GM06990 (cell line): ENCODE data around the gene CBLL1.
A peak's percentile ranks its signal among the peaks of the same experiment; 100 is the strongest.

Source experiments
- DNase-seq: peaks from one replicate; pipeline ENCODE4 v3.0.0-alpha.2; 2011; ENCODE audit not compliant: insufficient read length; ENCODE audit errors: extremely low read depth
- H3K27me3 ChIP-seq: replicated peaks from 2 replicates; pipeline ENCODE4 v1.6.0; 2011; ENCODE audit warnings: low read length; ENCODE audit not compliant: control insufficient read depth, insufficient read depth
- H3K36me3 ChIP-seq: 2 replicates; pipeline ENCODE4 v1.5.1; 2011; ENCODE audit warnings: low read length; ENCODE audit not compliant: control insufficient read depth, insufficient read depth
- H3K4me3 ChIP-seq: replicated peaks from 2 replicates; pipeline ENCODE4 v1.5.1; 2011; ENCODE audit warnings: low read depth, mild to moderate bottlenecking, control low read depth, low read length
- CTCF ChIP-seq: IDR thresholded peaks from 2 replicates; pipeline ENCODE4 v1.5.1; 2011; ENCODE audit warnings: low read length, control low read depth, mild to moderate bottlenecking, inconsistent platforms; ENCODE audit not compliant: insufficient read depth, poor library complexity, severe bottlenecking

Gene CBLL1

GRCh38 chr7:107726356-107727130 is 17.4 kb upstream of the CBLL1 start:
- DNase-seq = no peak
- no peak for TF ChIP-seq CTCF
- H3K4me3 ChIP-seq = no peak overlapping the region
- H3K36me3 ChIP-seq = no peaks in the 10 kb centered on the region
- H3K27me3 ChIP-seq = no peaks in the 10 kb centered on the region

DNA sequence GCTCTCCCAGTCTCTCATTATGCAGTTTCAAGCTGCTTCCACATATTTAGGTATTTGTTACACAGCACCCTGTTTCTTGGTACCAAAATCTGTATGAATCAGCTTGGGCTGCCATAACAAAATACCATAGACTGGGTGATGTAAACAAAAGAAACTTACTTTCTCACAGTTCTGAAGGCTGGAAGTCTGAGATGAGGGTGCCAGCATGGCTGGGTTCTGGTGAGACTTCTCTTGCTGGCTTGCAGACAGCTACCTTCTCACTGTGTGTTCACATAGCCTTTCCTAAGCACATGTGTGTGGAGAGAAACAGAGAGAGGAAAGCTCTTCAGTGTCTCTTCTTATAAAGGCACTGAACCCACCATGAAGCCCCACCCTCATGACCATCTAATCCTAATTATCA is 15.7 kb upstream of the CBLL1 start:
- no peak overlapping the region for H3K4me3 ChIP-seq
- no peak for DNase-seq
- no peak for TF ChIP-seq CTCF
- H3K36me3 ChIP-seq = no peaks in the 10 kb centered on the region
- no peaks in the 10 kb centered on the region for H3K27me3 ChIP-seq

DNA sequence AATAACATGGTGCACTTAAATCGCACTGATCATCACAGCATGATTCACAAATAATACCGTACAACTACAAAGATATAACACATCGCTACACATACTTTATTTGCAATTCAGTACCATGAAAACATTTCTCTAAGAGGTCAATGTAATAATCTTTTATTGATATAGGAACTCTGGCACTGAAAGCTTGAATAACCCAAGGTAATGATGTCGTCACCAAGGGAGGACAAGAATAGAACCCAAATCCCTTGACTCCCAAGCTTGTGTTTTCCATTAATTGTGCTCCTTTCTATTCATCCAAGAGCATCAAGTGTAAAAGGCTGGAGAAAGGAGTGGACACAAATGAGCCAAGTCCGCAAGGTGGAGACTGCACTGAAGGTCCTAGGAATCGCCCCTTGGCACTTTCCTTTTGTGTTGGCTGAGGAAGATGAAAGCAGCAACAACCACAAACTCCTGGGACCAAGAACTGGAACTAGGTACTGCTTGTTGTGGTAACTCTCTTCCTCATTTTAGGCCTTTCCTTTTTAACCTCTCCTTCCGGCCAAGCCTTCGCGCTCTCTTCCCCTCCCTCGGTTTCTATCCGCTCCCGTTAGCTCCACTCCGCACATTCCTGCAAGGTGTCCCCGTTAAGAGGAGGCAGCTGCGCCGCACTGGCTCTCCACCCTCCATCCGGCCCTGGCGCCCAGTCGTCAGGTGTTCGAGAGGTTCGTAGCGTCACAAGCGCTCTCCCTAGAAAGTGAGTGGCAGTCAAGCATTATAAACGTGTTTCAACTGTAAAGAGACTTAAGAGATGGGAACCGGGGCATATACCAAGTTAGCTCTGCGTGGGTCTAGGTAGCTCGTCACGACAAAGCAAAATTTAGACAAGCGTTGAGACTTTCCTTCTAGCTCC is 1.0 kb upstream of the CBLL1 start:
- H3K36me3 ChIP-seq = no peaks in the 10 kb centered on the region
- DNase-seq = no peak
- TF ChIP-seq CTCF = no peak
- no peaks in the 10 kb centered on the region for H3K27me3 ChIP-seq
- H3K4me3 ChIP-seq = peak overlapping the region; percentile 68

GRCh38 chr7:107744345-107744750 is 406 bp downstream of the CBLL1 start:
- no peak for TF ChIP-seq CTCF
- Histone ChIP-seq H3K4me3 (peak overlapping the region; percentile 99), H3K36me3 (no peaks in the 10 kb centered on the region; the same call in 1 of the 2 replicates)

DNA sequence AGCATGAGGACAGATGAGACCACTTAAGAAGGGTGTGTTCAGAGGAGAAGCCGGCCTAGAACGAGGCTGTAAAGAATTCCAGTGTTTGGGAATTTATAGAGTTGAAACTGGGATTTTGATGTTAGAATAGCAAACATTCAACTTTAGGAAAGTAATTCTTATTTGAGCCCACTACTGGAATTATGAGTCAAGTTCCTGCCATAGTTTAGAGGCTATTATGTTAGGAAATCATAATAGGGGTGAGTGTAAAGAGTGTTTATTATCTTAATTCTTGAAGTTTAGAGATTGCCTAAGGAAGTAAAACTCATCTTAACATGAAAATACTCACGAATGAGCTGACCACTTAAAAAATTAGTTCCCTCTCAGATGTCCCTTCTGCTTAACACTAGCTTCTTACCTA is 2.1 kb downstream of the CBLL1 start:
- Histone ChIP-seq H3K27me3 (no peaks in the 10 kb centered on the region), H3K4me3 (peak overlapping the region; percentile 99), H3K36me3 (peaks cover 1% of the 10 kb centered on the region)
- DNase-seq = no peak
- TF ChIP-seq CTCF = no peak

More at GRCh38 chr7:107744345-107744750, 406 bp downstream of the CBLL1 start:
- DNase-seq = no peak
- no peaks in the 10 kb centered on the region for H3K27me3 ChIP-seq
